HG02973 (cell line): ENCODE results near the gene SLC9A5.
A peak's percentile ranks its signal among the peaks of the same experiment; 100 is the strongest.

Experiments used
- ATAC-seq: cut with Tn5 transposase; IDR thresholded peaks from one replicate; pipeline ENCODE4 v1.9.1; 2021; ENCODE audit warnings: moderate library complexity; ENCODE audit not compliant: unreplicated experiment

The SLC9A5 gene

DNA sequence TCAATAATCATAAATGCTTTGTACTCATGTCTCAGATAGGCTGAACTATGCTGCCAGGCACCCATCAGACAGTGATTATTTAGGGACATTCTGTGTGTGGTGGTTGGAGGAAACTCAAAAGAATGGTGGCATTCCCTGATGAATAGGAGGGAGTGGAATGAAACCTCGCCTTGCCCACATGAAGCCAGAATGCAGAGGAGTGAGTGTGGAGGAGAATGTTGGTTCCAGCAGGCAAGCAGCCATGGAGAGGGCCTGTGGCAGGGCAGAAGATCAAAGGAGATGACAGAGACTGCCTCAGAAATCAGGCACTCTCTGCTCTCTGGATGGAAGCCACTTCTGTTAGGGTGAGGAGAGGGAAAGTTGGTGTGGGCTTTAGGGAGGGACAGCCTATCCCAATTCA, 55.2 kb downstream of the SLC9A5 start:
- no peak for ATAC-seq

DNA sequence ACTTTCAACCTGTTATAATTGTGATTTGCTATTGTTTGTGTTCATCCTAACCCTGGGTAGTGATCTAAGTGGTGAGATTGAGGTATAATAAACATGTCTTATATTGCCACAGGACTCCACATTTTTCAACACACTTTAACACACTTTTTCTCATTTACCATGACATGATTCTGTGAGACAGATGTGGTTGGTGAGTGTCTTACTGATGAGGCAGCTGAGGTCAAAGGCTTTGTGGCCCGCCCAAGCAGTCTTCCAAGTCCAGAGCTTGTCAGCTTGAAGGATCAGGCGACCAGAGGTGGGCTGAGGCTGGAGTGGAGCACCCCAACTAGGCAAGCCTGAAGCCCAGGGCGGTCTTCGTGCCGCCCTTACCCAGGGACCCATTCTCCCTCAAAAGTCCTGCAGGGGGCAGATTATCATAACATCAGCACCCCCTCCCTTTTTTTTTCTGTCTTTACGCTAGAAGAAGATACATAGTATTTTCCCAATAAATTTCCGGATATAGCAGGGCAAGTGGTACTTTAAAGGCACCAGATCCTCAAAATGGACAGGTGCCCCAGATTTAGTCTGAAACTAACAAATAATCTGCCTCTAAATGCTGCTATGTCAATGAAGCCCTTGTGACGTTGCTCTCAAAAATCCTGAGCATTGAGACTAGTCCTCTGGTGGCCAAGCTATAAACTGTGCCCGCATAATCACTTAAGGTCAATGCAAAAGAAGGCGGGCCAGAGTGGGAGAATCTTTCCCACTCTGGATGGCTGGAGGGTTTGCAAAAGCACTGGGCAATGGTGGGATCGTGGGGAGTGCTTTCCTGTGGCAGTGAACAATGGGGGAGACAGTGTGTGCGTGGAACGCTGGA, 56.7 kb downstream of the SLC9A5 start:
- no peak for ATAC-seq

DNA sequence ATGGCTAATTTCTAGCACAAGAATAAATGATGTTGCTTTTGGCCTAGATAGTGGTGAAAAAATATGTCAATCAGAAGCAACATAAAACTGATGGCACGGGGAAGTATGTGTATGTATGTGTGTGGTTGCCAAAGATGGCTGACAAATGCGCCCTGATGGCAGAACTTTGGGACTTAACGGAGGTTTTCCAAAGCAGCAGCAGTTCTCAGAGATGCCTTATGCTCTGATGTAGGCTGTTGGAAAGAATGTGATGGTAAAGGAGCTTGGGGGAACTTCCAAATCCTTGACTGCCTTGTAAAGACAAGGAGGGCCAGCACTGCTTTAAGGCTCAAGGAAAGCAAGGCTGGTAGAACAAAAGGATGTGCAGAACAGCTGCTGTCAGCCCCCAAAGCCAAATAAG, 61.8 kb downstream of the SLC9A5 start:
- ATAC-seq, result no peak

DNA sequence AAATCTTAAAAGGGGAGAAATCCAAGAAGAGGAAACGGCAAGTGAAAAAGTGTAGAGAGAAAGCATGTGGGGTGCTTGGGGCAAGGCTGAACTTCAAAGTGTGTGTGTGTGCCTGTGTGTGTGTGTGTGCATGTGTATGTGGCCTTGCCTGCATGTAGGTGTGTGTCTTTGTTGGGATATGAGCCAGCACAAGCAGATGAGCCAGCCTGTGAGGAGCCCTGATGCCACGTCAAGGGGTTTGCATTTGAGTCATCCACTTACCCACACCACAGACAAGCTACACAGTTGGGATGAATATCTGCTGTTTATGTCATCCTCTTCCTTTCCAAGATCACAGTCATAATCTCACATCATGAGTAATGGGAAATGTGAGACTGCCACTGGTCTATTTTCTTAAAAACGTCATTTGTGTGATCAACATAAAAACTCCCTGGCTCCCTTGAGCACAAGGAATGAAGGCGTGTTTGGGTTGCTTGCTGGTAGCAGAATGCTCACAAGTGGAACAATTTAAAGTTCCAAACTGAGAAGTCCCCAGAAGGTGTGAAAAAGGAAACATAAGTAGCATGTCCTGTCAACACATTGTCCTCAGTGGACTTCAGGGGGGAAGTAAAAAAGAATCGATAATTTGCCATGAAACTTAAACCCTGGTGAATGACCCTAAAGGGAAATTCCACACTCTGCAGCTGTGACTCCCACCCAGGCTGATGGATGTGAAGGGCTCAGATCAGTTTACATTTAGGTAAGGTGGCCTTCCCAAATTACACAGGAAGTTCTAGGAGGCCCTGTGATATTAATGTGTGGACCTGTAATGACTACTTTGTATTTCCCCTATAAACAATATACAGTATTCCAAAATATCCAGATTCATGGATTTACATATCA, 63.1 kb downstream of the SLC9A5 start:
- peak; percentile 74 for ATAC-seq

DNA sequence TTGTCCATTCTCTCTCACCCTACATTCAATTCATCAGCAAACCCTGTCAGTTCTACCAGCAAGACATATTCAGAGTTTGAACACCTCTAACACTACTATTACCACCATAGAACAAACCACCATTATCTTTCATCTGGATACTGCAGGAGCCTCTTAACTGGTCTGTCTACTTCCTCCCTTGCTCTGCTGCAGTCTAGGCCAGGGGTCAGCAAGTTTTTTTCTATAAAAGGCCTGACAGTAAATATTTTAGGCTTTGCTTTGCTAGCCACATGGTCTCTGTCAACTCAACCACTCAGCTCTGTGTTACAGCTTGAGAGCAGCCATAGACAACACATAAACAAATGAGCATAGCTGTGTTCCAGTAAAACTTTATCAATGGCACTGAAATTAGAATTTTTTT, 63.9 kb downstream of the SLC9A5 start:
- ATAC-seq, result no peak

DNA sequence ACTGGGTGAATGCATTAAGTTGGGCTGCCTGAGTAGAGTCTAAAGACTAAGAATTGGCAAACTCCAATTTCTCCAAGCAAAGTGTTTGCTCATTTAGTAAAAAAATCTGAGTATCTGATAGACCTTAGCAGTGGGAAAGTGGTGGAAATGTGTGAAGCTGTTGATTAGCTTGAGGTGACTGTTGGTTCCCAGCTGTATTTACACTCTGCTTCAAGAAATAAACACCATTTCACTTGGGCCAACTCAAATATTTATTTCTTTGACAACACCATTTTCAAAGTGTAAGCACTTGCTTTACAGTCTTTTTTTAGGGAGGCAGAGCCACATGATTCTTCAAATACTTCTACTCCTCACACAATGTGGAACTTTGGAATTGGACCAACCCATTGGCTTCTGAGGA, 69.1 kb downstream of the SLC9A5 start:
- no peak for ATAC-seq
